NCI-H345 (cell line): ENCODE results near the gene MAP4K4.
"Not testable (repeated sequence)": the region's sequence is repeated elsewhere in the genome, so short reads cannot be mapped to it uniquely, and the experiment has no call there.

ENCODE experiments used
- DNase-seq: peaks from one replicate; lab custom pipeline; 2025; lab: John Stamatoyannopoulos, UW

The MAP4K4 gene

GRCh38 chr2:101768556-101769220 is 71.2 kb downstream of the MAP4K4 start:
- no peak for DNase-seq

- not testable (repeated sequence) for DNase-seq
Observed at GRCh38 chr2:101769726-101770125, 72.2 kb downstream of the MAP4K4 start.

GRCh38 chr2:101770726-101771125 is 73.2 kb downstream of the MAP4K4 start:
- peak; percentile 4 for DNase-seq

GRCh38 chr2:101771227-101771902 is 73.9 kb downstream of the MAP4K4 start:
- DNase-seq, result no peak

GRCh38 chr2:101771910-101772321 is 74.4 kb downstream of the MAP4K4 start:
- no peak for DNase-seq

- no peak for DNase-seq
Observed at GRCh38 chr2:101773137-101773536, 75.6 kb downstream of the MAP4K4 start.

GRCh38 chr2:101773961-101774360 is 76.5 kb downstream of the MAP4K4 start:
- DNase-seq, result not testable (repeated sequence)

GRCh38 chr2:101775092-101775491 is 77.6 kb downstream of the MAP4K4 start:
- DNase-seq, result no peak

- no peak for DNase-seq
Observed at GRCh38 chr2:101775636-101776035, 78.1 kb downstream of the MAP4K4 start.

GRCh38 chr2:101776172-101777043 is 78.9 kb downstream of the MAP4K4 start:
- DNase-seq, result no peak

- no peak for DNase-seq
Observed at GRCh38 chr2:101777337-101777736, 79.8 kb downstream of the MAP4K4 start.

GRCh38 chr2:101778102-101778501 is 80.6 kb downstream of the MAP4K4 start:
- DNase-seq, result no peak

GRCh38 chr2:101779190-101779589 is 81.7 kb downstream of the MAP4K4 start:
- DNase-seq, result no peak

GRCh38 chr2:101779656-101780055 is 82.1 kb downstream of the MAP4K4 start:
- DNase-seq, result no peak

- DNase-seq, result no peak
Observed at GRCh38 chr2:101781326-101781725, 83.8 kb downstream of the MAP4K4 start.

- no peak for DNase-seq
Observed at GRCh38 chr2:101781791-101782426, 84.4 kb downstream of the MAP4K4 start.

- no peak for DNase-seq
Observed at GRCh38 chr2:101782427-101782792, 84.9 kb downstream of the MAP4K4 start.

- DNase-seq, result no peak
Observed at GRCh38 chr2:101787097-101787496, 89.6 kb downstream of the MAP4K4 start.

GRCh38 chr2:101788565-101788964 is 91.1 kb downstream of the MAP4K4 start:
- no peak for DNase-seq

GRCh38 chr2:101788995-101789970 is 91.8 kb downstream of the MAP4K4 start:
- DNase-seq, result no peak

GRCh38 chr2:101790416-101790815 is 92.9 kb downstream of the MAP4K4 start:
- DNase-seq, result no peak
